Pancreas (tissue), 10 donors: ENCODE measurements around the gene SLCO3A1. TPM values are rescaled to one million over a fixed set of nuclear protein-coding genes. Genes with fewer than 3 reads are reported as not detected.

Experiments used
- ATAC-seq, 4 donors: fragments of 200-7000 bp; cut with Tn5 transposase; one replicate each; pipeline versions ENCODE4 v1.8.0 to v1.9.1; 2020; ENCODE audit warnings: mild to moderate bottlenecking in 4 of 4, moderate library complexity in 4 of 4
- DNase-seq, 6 donors: peaks; one replicate each; pipeline ENCODE4 v3.0.0-alpha.2; 2020
- FAIRE-seq: peaks from 2 replicates; lab custom pipeline; 2012; peaks lifted over from hg19 to GRCh38; lab: Jason Lieb, UNC
- H3K27ac ChIP-seq, 4 donors: fragments of 200-600 bp; sonication (generic); 1 replicate in 3 of 4; 2 replicates in 1 of 4; pipeline versions ENCODE4 v1.5.0 to v1.8.0; 2020
- H3K27me3 ChIP-seq, 4 donors: fragments of 200-600 bp; one replicate each; pipeline ENCODE4 v1.8.0; 2021
- H3K36me3 ChIP-seq, 3 donors: fragments of 200-600 bp; sonication (generic) in 1 of 3; one replicate each; pipeline versions ENCODE4 v1.5.0 to v1.8.0; 2020 to 2021
- H3K4me1 ChIP-seq, 3 donors: fragments of 200-600 bp; one replicate each; pipeline ENCODE4 v1.8.0; 2021
- H3K4me3 ChIP-seq, 4 donors: fragments of 200-600 bp; sonication (generic) in 2 of 4; one replicate each; pipeline versions ENCODE4 v1.5.0 to v1.8.0; 2020 to 2021
- H3K9me3 ChIP-seq, 4 donors: fragments of 200-600 bp; one replicate each; pipeline ENCODE4 v1.8.0; 2021
- CTCF ChIP-seq, 4 donors: fragments of 200-600 bp; sonication (generic) in 3 of 4; IDR thresholded peaks; one replicate each; pipeline versions ENCODE4 v1.5.0 to v1.8.0; 2021; ENCODE audit warnings: antibody characterized with exemption in 4 of 4
- WGBS, 2 donors: extraction: QIAGEN DNeasy Blood & Tissue Kit; methylation state at CpG; one replicate each; pipeline ENCODE4 v1.1.7; 2013; 5-methylcytosine and 5-hydroxymethylcytosine counted together
- intact Hi-C, 3 donors: fragments of 100-400 bp; cut with DNase I; formaldehyde crosslinking; loops; one replicate each; pipeline versions ENCODE4 v1.11.1 to v1.14.2; 2022
- polyA plus RNA-seq, 2 donors: library from polyadenylated mRNA; stranded (reverse); fragments of 200-250 nt; gene quantifications; one replicate each; pipeline ENCODE4 v1.2.3, GENCODE V29; 2013
- total RNA-seq, 6 donors: library from RNA; stranded (reverse); fragmentation: NEBNext Ultra II Directional in 4 of 6; extraction: Animal tissue kit (Norgen Biotek cat#: 25700) in 4 of 6; gene quantifications; one replicate each; pipeline versions ENCODE4 v1.2.1 to v1.2.4, GENCODE V29; 2021 to 2023
- donor health status: healthy with polysubstance abuse.
- donor health status: DM: no; HTN: no; CAD: no; lungs with moderate emphysema.
- donor health status: DM: no; HTN: no; CAD: no.
- donor health status: control.
- donor health status: control.
- donor health status: Bipolar disorder and iron deficiency.
- donor health status: DM: yes; HTN: yes; CAD: no.
- donor health status: DM: no; HTN: no; CAD: no.
- donor health status: DM: no; HTN: no; CAD: no.
- donor health status: DM: yes; HTN: yes; CAD: no.

Gene SLCO3A1
- total and polyA plus RNA-seq, 8 donors, result 3.4 to 15.5 (median 6.7) TPM

DNA sequence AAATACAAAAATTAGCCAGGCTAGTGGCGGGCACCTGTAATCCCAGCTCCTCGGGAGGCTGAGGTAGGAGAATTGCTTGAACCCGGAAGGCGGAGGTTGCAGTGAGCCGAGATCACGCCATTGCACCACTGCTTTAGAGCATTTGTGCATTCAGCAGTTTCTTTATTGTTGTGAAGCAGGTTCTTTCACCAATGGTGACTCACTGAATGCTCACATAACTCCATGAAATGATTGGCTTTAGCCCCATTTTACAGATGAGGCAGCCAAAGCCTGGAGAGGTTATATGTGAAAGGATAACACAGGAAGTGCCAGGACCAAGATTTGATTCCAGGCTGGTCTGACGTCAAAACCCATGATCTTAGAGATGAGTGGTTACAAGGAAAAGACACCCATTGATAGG lies 195.2 kb downstream of the SLCO3A1 start:
- no peak for TF ChIP-seq CTCF (IDR thresholded peaks at IDR 0.05)
- Histone ChIP-seq H3K4me3 (no peak overlapping the region), H3K4me1 (no peaks in the 10 kb centered on the region), H3K36me3 (no peaks in the 10 kb centered on the region), H3K27ac (no peak overlapping the region), H3K27me3 (no peaks in the 10 kb centered on the region), H3K9me3 (no peaks in the 10 kb centered on the region)
- FAIRE-seq, result no peak
- intact Hi-C loops, result no loop called here
- 83 to 93% methylated on average over 7 of the region's 7 CpGs for WGBS, 2 donors
- ATAC-seq, result no peak
- DNase-seq, result no peak

DNA sequence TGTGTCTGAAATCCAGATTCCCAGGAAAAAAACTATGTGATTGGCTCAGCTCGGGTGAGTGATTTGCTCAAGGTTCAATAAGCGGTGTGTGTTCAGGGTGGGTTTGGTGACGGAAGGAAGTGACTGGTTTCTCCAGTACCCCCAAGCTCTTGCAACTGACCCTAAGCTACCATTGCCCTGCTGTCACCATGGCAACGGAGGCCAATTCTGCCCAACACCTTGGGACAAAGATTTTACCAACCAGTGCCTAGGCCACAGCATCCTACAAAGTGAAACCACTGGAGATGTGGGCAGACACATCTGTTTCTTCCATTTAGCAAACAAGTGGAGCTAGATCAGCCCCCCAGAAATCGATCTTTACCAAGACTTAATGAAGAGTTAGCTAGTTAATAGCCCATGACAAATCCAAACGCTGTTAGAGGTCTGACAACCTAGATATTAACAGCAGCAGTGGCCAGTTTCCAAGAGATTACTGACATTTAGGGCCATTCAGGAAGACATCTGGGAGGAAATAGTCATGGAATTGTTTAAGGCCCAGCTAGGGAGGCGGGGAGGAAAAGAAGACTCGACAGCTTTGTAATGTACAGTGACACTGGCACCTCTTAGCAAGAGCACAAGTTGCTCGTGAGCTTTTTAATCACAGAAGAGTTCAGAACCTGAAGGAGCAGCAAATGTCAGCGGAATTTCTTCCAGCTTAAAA lies 195.9 kb downstream of the SLCO3A1 start:
- no peak for FAIRE-seq
- 62 to 66% methylated on average over 10 of the region's 10 CpGs for WGBS, 2 donors
- ATAC-seq, result peak in 2 of 4 donors; percentile 21 to 65
- Histone ChIP-seq H3K27me3 (no peaks in the 10 kb centered on the region), H3K27ac (peak overlapping the region in 1 of 4 donors; percentile 8), H3K4me3 (no peak overlapping the region), H3K4me1 (no peaks in the 10 kb centered on the region), H3K36me3 (no peaks in the 10 kb centered on the region), H3K9me3 (no peaks in the 10 kb centered on the region)
- no peak for TF ChIP-seq CTCF (IDR thresholded peaks at IDR 0.05)
- intact Hi-C loops, result no loop called here
- DNase-seq, result no peak

DNA sequence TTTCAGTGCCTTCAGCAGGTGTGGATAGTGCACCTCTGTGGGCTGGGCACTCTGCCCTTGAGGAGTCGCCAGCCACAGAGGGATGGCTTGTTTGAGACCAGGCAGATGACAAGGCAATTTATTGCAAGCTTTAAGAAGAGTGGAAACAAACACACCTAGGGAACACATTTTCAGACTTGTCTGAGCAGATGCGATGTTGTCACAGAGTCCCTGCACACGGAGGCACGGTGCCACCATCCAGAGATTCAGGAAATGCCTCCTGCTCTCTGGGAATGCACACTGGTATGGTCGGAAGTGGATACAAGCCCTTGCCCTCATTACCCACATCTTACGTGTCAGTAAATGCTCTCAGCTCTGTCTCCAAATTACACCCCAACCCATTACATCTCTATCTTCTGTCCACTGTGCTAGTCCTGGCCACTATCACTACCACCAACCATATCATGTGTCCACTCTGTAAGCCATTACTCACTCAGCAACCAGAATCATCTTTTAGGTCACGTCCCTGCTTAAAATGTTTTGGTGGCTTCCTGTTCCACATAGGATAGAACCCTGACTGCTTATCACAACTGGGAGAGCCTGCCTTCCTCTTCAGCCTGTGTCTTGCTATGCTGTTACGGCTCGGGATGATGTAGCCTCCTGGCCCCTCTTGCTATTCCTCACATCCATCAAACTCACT lies 196.9 kb downstream of the SLCO3A1 start:
- Histone ChIP-seq H3K36me3 (no peaks in the 10 kb centered on the region), H3K4me1 (no peaks in the 10 kb centered on the region), H3K27me3 (no peaks in the 10 kb centered on the region), H3K9me3 (no peaks in the 10 kb centered on the region), H3K27ac (no peak overlapping the region), H3K4me3 (no peak overlapping the region)
- DNase-seq (no peak), FAIRE-seq (no peak), ATAC-seq (peak in 1 of 4 donors; percentile 38)
- TF ChIP-seq CTCF (IDR thresholded peaks at IDR 0.05), result no peak
- intact Hi-C loops, result no loop called here
- 75 to 76% methylated on average over 9 of the region's 9 CpGs for WGBS, 2 donors

- no peak for TF ChIP-seq CTCF (IDR thresholded peaks at IDR 0.05)
- Histone ChIP-seq H3K4me1 (peaks cover 0 to 4% (median 0%) of the 10 kb centered on the region in 3 donors), H3K27ac (no peak overlapping the region), H3K36me3 (no peaks in the 10 kb centered on the region), H3K27me3 (no peaks in the 10 kb centered on the region), H3K4me3 (no peak overlapping the region), H3K9me3 (no peaks in the 10 kb centered on the region)
- WGBS, 2 donors, result 83% methylated on average over 8 of the region's 8 CpGs
- no peak for FAIRE-seq
- DNase-seq, result no peak
- no peak for ATAC-seq
- intact Hi-C loops, result no loop called here
Observed at GRCh38 chr15:92051716-92052115, 198.2 kb downstream of the SLCO3A1 start.
